Astrocyte (in vitro differentiated cells and primary cell): ENCODE measurements around the gene NMT2. TPM values are rescaled to one million over a fixed set of nuclear protein-coding genes. Genes with fewer than 3 reads are reported as not detected.

Experiments used
- DNase-seq: peaks from one replicate; pipeline ENCODE4 v3.0.0-alpha.2; 2010; ENCODE audit warnings: low read depth
- FAIRE-seq: peaks from 2 replicates; lab custom pipeline; 2011; peaks lifted over from hg19 to GRCh38; lab: Jason Lieb, UNC
- H2AFZ ChIP-seq: 2 replicates; pipeline ENCODE4 v1.6.0; 2012; ENCODE audit warnings: low read depth, low read length, inconsistent platforms
- H3K27ac ChIP-seq: 2 replicates; pipeline ENCODE4 v1.5.1; 2011; ENCODE audit warnings: low read depth, low read length, inconsistent platforms
- H3K27me3 ChIP-seq: 2 replicates; pipeline ENCODE4 v1.6.0; 2011; ENCODE audit warnings: low read length, inconsistent platforms; ENCODE audit not compliant: insufficient read depth
- H3K36me3 ChIP-seq: 2 replicates; pipeline ENCODE4 v1.5.1; 2011; ENCODE audit warnings: low read length, inconsistent platforms; ENCODE audit not compliant: insufficient read depth
- H3K4me1 ChIP-seq: 2 replicates; pipeline ENCODE4 v1.5.1; 2011; ENCODE audit warnings: low read length, inconsistent platforms; ENCODE audit not compliant: insufficient read depth
- H3K4me2 ChIP-seq: 2 replicates; pipeline ENCODE4 v1.6.0; 2012; ENCODE audit warnings: low read length, inconsistent platforms
- H3K4me3 ChIP-seq: 2 replicates; pipeline ENCODE4 v1.5.1; 2011; ENCODE audit warnings: low read depth, mild to moderate bottlenecking, low read length, inconsistent platforms; ENCODE audit not compliant: insufficient read depth
- H3K79me2 ChIP-seq: 2 replicates; pipeline ENCODE4 v1.6.0; 2012; ENCODE audit warnings: mild to moderate bottlenecking, low read length, inconsistent platforms; ENCODE audit not compliant: insufficient read depth
- H3K9ac ChIP-seq: 2 replicates; pipeline ENCODE4 v1.6.0; 2012; ENCODE audit warnings: mild to moderate bottlenecking, low read length, inconsistent platforms
- H3K9me3 ChIP-seq: 2 replicates; pipeline ENCODE4 v1.5.1; 2012; ENCODE audit warnings: low read depth, mild to moderate bottlenecking, low read length, inconsistent platforms; ENCODE audit not compliant: insufficient read depth
- H4K20me1 ChIP-seq: 2 replicates; pipeline ENCODE4 v1.6.0; 2012; ENCODE audit warnings: low read length, inconsistent platforms; ENCODE audit not compliant: insufficient read depth
- H3K27ac Mint-ChIP-seq: one replicate; pipeline ENCODE4 v1.8.0; 2021; ENCODE audit warnings: mild to moderate bottlenecking, mixed read lengths; ENCODE audit not compliant: unreplicated experiment
- H3K27me3 Mint-ChIP-seq: one replicate; pipeline ENCODE4 v1.8.0; 2021; ENCODE audit warnings: low read depth, mixed read lengths; ENCODE audit not compliant: unreplicated experiment
- H3K36me3 Mint-ChIP-seq: one replicate; pipeline ENCODE4 v1.8.0; 2021; ENCODE audit warnings: low read depth, mixed read lengths; ENCODE audit not compliant: unreplicated experiment
- H3K4me1 Mint-ChIP-seq: one replicate; pipeline ENCODE4 v1.8.0; 2021; ENCODE audit warnings: low read depth, mixed read lengths; ENCODE audit not compliant: unreplicated experiment
- H3K4me3 Mint-ChIP-seq: one replicate; pipeline ENCODE4 v1.8.0; 2021; ENCODE audit warnings: mild to moderate bottlenecking, moderate library complexity, mixed read lengths; ENCODE audit not compliant: unreplicated experiment
- H3K9me3 Mint-ChIP-seq: one replicate; pipeline ENCODE4 v1.8.0; 2021; ENCODE audit warnings: mild to moderate bottlenecking, mixed read lengths; ENCODE audit not compliant: unreplicated experiment
- EZH2 ChIP-seq: IDR thresholded peaks from 2 replicates; pipeline ENCODE4 v1.6.1; 2012; ENCODE audit warnings: mild to moderate bottlenecking, low read length, inconsistent platforms; ENCODE audit not compliant: insufficient read depth
- total RNA-seq: library from RNA; stranded (reverse); gene quantifications from 2 replicates; pipeline ENCODE4 v1.2.1, GENCODE V29; 2021
- TF ChIP-seq, protein P1 (sequence below): IDR thresholded peaks from 2 replicates; pipeline ENCODE4 v1.5.1; 2011; ENCODE audit warnings: low read depth, mild to moderate bottlenecking, inconsistent platforms, low read length, moderate library complexity; ENCODE audit not compliant: insufficient read depth

NMT2 gene
- total RNA-seq, 1 donor from 2014 or later, result 22.1 TPM

- H3K79me2 ChIP-seq, result peaks cover 86% of the 10 kb centered on the region
- no peak overlapping the region for H3K4me3 ChIP-seq
- Mint-ChIP-seq H3K9me3 (peaks cover under 1% of the 10 kb centered on the region), H3K36me3 (peaks cover 5% of the 10 kb centered on the region), H3K4me1 (peaks cover 3% of the 10 kb centered on the region), H3K27ac (no peak overlapping the region), H3K27me3 (no peaks in the 10 kb centered on the region), H3K4me3 (no peak overlapping the region)
- peaks cover 6% of the 10 kb centered on the region for H3K4me1 ChIP-seq
- no peak overlapping the region for H3K9ac ChIP-seq
- H3K4me2 ChIP-seq, result peak overlapping the region; percentile 22
- peaks cover 5% of the 10 kb centered on the region for H3K36me3 ChIP-seq
- DNase-seq, result peak; percentile 32
- peaks cover 68% of the 10 kb centered on the region for H4K20me1 ChIP-seq
- no peaks in the 10 kb centered on the region for H3K9me3 ChIP-seq
- TF ChIP-seq EZH2, result no peak
- TF ChIP-seq, protein P1, sequence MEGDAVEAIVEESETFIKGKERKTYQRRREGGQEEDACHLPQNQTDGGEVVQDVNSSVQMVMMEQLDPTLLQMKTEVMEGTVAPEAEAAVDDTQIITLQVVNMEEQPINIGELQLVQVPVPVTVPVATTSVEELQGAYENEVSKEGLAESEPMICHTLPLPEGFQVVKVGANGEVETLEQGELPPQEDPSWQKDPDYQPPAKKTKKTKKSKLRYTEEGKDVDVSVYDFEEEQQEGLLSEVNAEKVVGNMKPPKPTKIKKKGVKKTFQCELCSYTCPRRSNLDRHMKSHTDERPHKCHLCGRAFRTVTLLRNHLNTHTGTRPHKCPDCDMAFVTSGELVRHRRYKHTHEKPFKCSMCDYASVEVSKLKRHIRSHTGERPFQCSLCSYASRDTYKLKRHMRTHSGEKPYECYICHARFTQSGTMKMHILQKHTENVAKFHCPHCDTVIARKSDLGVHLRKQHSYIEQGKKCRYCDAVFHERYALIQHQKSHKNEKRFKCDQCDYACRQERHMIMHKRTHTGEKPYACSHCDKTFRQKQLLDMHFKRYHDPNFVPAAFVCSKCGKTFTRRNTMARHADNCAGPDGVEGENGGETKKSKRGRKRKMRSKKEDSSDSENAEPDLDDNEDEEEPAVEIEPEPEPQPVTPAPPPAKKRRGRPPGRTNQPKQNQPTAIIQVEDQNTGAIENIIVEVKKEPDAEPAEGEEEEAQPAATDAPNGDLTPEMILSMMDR, result no peak
- no peak for FAIRE-seq
- H2AFZ ChIP-seq, result no peak overlapping the region
- no peaks in the 10 kb centered on the region for H3K27me3 ChIP-seq
- H3K27ac ChIP-seq, result no peak overlapping the region
These were observed 23.7 kb downstream of the NMT2 start for GRCh38 chr10:15144788-15145187.

DNA sequence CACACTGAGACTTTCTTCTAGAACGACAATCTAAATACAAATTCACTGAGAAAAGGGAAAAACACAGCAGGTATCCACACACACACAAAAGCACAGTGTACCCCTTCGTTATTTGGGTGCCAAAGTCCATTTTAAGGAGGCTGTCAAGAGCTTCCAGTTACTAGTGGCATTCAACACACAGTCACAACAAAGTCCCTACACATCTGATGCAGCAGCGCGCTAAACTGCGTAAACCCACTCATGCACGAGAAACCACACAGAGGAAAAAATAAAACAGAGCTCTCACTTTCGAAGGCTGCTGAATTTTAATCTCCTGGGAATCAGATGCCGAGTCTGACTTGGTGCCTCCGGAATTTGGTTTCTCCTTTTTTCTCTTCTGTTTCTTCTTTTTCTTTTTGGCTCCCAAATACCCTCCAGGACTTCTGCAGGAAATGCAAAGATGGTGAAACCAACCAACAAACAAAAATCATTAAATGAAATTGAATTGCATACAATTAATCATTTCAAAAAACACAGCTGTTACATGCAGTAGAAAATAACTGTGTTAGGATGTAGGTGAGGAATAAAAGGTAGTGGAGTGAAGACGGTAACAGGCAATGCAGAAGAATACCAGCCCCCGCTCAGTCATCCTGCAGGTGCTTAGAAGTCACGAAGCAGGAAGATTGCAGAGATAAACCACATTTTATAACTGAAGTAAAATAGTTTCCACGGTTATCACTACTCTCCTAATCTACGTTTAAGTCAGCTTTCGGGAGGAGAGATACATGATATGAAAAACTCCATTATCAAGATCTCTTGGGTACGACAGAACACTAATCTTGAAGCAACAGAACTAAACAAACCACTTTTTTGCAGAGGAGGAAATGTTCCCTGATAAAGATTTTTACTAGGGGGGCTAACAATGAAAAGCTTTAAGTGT lies 27.1 kb downstream of the NMT2 start:
- H3K4me2 ChIP-seq, result peak overlapping the region; percentile 31
- H3K36me3 Mint-ChIP-seq, result peaks cover 8% of the 10 kb centered on the region
- H3K27me3 ChIP-seq, result no peaks in the 10 kb centered on the region
- peaks cover 5% of the 10 kb centered on the region for H3K36me3 ChIP-seq
- H3K4me1 ChIP-seq, result peaks cover 6% of the 10 kb centered on the region
- H3K79me2 ChIP-seq, result peaks cover 52% of the 10 kb centered on the region
- peaks cover 48% of the 10 kb centered on the region for H4K20me1 ChIP-seq
- H3K4me1 Mint-ChIP-seq, result peaks cover 3% of the 10 kb centered on the region
- H2AFZ ChIP-seq, result no peak overlapping the region
- no peak overlapping the region for H3K27ac Mint-ChIP-seq
- H3K4me3 ChIP-seq, result no peak overlapping the region
- DNase-seq (peak; percentile 56), FAIRE-seq (no peak)
- H3K27ac ChIP-seq, result no peak overlapping the region
- no peak for TF ChIP-seq EZH2
- TF ChIP-seq, protein P1, result no peak
- H3K9ac ChIP-seq, result no peak overlapping the region
- no peaks in the 10 kb centered on the region for H3K9me3 Mint-ChIP-seq
- no peaks in the 10 kb centered on the region for H3K9me3 ChIP-seq
- H3K27me3 Mint-ChIP-seq, result no peaks in the 10 kb centered on the region
- H3K4me3 Mint-ChIP-seq, result no peak overlapping the region

GRCh38 chr10:15140698-15141097 lies 27.8 kb downstream of the NMT2 start:
- no peaks in the 10 kb centered on the region for H3K27me3 ChIP-seq
- H3K4me3 ChIP-seq, result no peak overlapping the region
- FAIRE-seq (no peak), DNase-seq (no peak)
- peaks cover 45% of the 10 kb centered on the region for H3K79me2 ChIP-seq
- Mint-ChIP-seq H3K9me3 (no peaks in the 10 kb centered on the region), H3K36me3 (peaks cover 8% of the 10 kb centered on the region), H3K4me1 (peaks cover 3% of the 10 kb centered on the region), H3K4me3 (no peak overlapping the region), H3K27me3 (no peaks in the 10 kb centered on the region), H3K27ac (no peak overlapping the region)
- H3K9me3 ChIP-seq, result no peaks in the 10 kb centered on the region
- H4K20me1 ChIP-seq, result peaks cover 41% of the 10 kb centered on the region
- no peak overlapping the region for H2AFZ ChIP-seq
- no peak overlapping the region for H3K27ac ChIP-seq
- no peak overlapping the region for H3K9ac ChIP-seq
- TF ChIP-seq, protein P1, result no peak
- TF ChIP-seq EZH2, result no peak
- H3K4me1 ChIP-seq, result peaks cover 6% of the 10 kb centered on the region
- peak overlapping the region; percentile 31 for H3K4me2 ChIP-seq
- H3K36me3 ChIP-seq, result peaks cover 5% of the 10 kb centered on the region
